Measurements from ENCODE around the gene BICDL2. TPM values are rescaled to one million over a fixed set of nuclear protein-coding genes. Genes with fewer than 3 reads are reported as not detected.

Gene BICDL2
- polyA plus RNA-seq, 1 donor from 2014 or later, result 0.37 TPM

- TF ChIP-seq TAF1 (IDR thresholded peaks at IDR 0.05; ENCODE audit: low read depth) (no peak), EZH2 (IDR thresholded peaks at IDR 0.05; ENCODE audit: borderline replicate concordance, insufficient read depth, low read length, poor library complexity, severe bottlenecking) (no peak), RAD21 (conservative IDR thresholded peaks at IDR 0.05) (no peak), POLR2AphosphoS5 (IDR thresholded peaks at IDR 0.05) (no peak)
- no peak overlapping the region for H3K9ac ChIP-seq (ENCODE audit: low read length)
- H3K79me2 ChIP-seq (replicated peaks; ENCODE audit: insufficient read depth, low read length), result no peaks in the 10 kb centered on the region
- no peak overlapping the region for H3K4me3 ChIP-seq (ENCODE audit: low read length)
- H3K36me3 ChIP-seq (ENCODE audit: insufficient read depth, low read length), result no peaks in the 10 kb centered on the region
- H3K9me2 ChIP-seq (ENCODE audit: insufficient read depth, low read length), result no peaks in the 10 kb centered on the region
- H3K27me3 ChIP-seq (ENCODE audit: insufficient read depth, low read depth, low read length), result peaks cover 24% of the 10 kb centered on the region
- H4K20me1 ChIP-seq (ENCODE audit: insufficient read depth), result no peaks in the 10 kb centered on the region
- no peak overlapping the region for H3K4me2 ChIP-seq (ENCODE audit: low read length)
- H3F3A ChIP-seq (ENCODE audit: insufficient read depth, low read length, poor library complexity, severe bottlenecking), result no peaks in the 10 kb centered on the region
- no peak overlapping the region for H2AFZ ChIP-seq (ENCODE audit: low read depth, low read length)
- H3K9me3 ChIP-seq (ENCODE audit: low read length), result no peaks in the 10 kb centered on the region
- no peak overlapping the region for H3K27ac ChIP-seq (ENCODE audit: low read length)
Observed at GRCh38 chr16:3029491-3030221, 7.1 kb downstream of the BICDL2 start.

- Histone ChIP-seq H2AFZ (ENCODE audit: low read depth, low read length) (no peak overlapping the region), H3K4me2 (ENCODE audit: low read length) (no peak overlapping the region), H3K27me3 (ENCODE audit: insufficient read depth, low read depth, low read length) (peaks cover 15% of the 10 kb centered on the region), H3K9me3 (ENCODE audit: low read length) (no peaks in the 10 kb centered on the region), H3K9me2 (ENCODE audit: insufficient read depth, low read length) (no peaks in the 10 kb centered on the region), H4K20me1 (ENCODE audit: insufficient read depth) (no peaks in the 10 kb centered on the region), H3K27ac (ENCODE audit: low read length) (no peak overlapping the region), H3K36me3 (ENCODE audit: insufficient read depth, low read length) (no peaks in the 10 kb centered on the region), H3F3A (ENCODE audit: insufficient read depth, low read length, poor library complexity, severe bottlenecking) (no peaks in the 10 kb centered on the region), H3K79me2 (replicated peaks; ENCODE audit: insufficient read depth, low read length) (no peaks in the 10 kb centered on the region), H3K4me3 (ENCODE audit: low read length) (peak overlapping the region; percentile 61), H3K9ac (ENCODE audit: low read length) (peak overlapping the region; percentile 48)
- TF ChIP-seq POLR2AphosphoS5 (IDR thresholded peaks at IDR 0.05) (no peak), EP300 (conservative IDR thresholded peaks at IDR 0.05; ENCODE audit: poor library complexity, severe bottlenecking) (no peak), SMC3 (conservative IDR thresholded peaks at IDR 0.05; ENCODE audit: poor library complexity) (no peak), CTCF (IDR thresholded peaks at IDR 0.05; ENCODE audit: poor library complexity, severe bottlenecking) (no peak), REST (IDR thresholded peaks at IDR 0.05; ENCODE audit: borderline replicate concordance) (no peak), EZH2 (IDR thresholded peaks at IDR 0.05; ENCODE audit: borderline replicate concordance, insufficient read depth, low read length, poor library complexity, severe bottlenecking) (no peak), TAF1 (IDR thresholded peaks at IDR 0.05; ENCODE audit: low read depth) (no peak)
Observed at GRCh38 chr16:3028716-3029319, 7.9 kb downstream of the BICDL2 start.
